GM19452 (cell line): ENCODE data around the gene GPBAR1.
"Not testable (repeated sequence)": the region's sequence is repeated elsewhere in the genome, so short reads cannot be mapped to it uniquely, and the experiment has no call there.

Source experiments
- ATAC-seq: cut with Tn5 transposase; IDR thresholded peaks from one replicate; pipeline ENCODE4 v1.9.1; 2021; ENCODE audit not compliant: unreplicated experiment

The GPBAR1 gene

GRCh38 chr2:218305383-218305782 lies 44.6 kb downstream of the GPBAR1 start:
- no peak for ATAC-seq

GRCh38 chr2:218306184-218306920 lies 45.5 kb downstream of the GPBAR1 start:
- no peak for ATAC-seq

- no peak for ATAC-seq
Measured at GRCh38 chr2:218307415-218308090, 46.7 kb downstream of the GPBAR1 start.

GRCh38 chr2:218310853-218311540 lies 50.2 kb downstream of the GPBAR1 start:
- no peak for ATAC-seq

GRCh38 chr2:218311541-218312266 lies 50.9 kb downstream of the GPBAR1 start:
- not testable (repeated sequence) for ATAC-seq

GRCh38 chr2:218312267-218312756 lies 51.5 kb downstream of the GPBAR1 start:
- ATAC-seq, result no peak

GRCh38 chr2:218313356-218313755 lies 52.5 kb downstream of the GPBAR1 start:
- no peak for ATAC-seq
